Putamen (tissue), 1 donor: ENCODE data around the gene MUC6.

Experiments
- DNase-seq: peaks from one replicate; pipeline ENCODE4 v3.0.0-alpha.2; 2016; ENCODE audit warnings: low spot score

MUC6 gene

GRCh38 chr11:1036931-1037330 lies 413 bp upstream of the MUC6 start:
- no peak for DNase-seq

GRCh38 chr11:1035577-1036283 lies 788 bp downstream of the MUC6 start:
- no peak for DNase-seq

GRCh38 chr11:1034456-1035295 lies 1.8 kb downstream of the MUC6 start:
- DNase-seq: no peak

GRCh38 chr11:1034001-1034400 lies 2.5 kb downstream of the MUC6 start:
- no peak for DNase-seq

- no peak for DNase-seq
These were observed 3.3 kb downstream of the MUC6 start for GRCh38 chr11:1033016-1033798.

GRCh38 chr11:1032310-1032891 lies 4.1 kb downstream of the MUC6 start:
- DNase-seq: no peak

- DNase-seq: no peak
These were observed 5.2 kb downstream of the MUC6 start for GRCh38 chr11:1031121-1031899.

- DNase-seq: no peak
These were observed 6.0 kb downstream of the MUC6 start for GRCh38 chr11:1030556-1030955.

- DNase-seq: no peak
These were observed 6.4 kb downstream of the MUC6 start for GRCh38 chr11:1030086-1030485.

GRCh38 chr11:1029654-1030053 lies 6.9 kb downstream of the MUC6 start:
- DNase-seq: no peak

GRCh38 chr11:1029051-1029450 lies 7.5 kb downstream of the MUC6 start:
- no peak for DNase-seq

- DNase-seq: no peak
These were observed 7.9 kb downstream of the MUC6 start for GRCh38 chr11:1028616-1029015.

GRCh38 chr11:1028291-1028540 lies 8.3 kb downstream of the MUC6 start:
- no peak for DNase-seq

GRCh38 chr11:1027483-1028290 lies 8.8 kb downstream of the MUC6 start:
- no peak for DNase-seq

- no peak for DNase-seq
These were observed 9.7 kb downstream of the MUC6 start for GRCh38 chr11:1026641-1027482.

GRCh38 chr11:1026163-1026450 lies 10.4 kb downstream of the MUC6 start:
- DNase-seq: no peak

- DNase-seq: no peak
These were observed 10.9 kb downstream of the MUC6 start for GRCh38 chr11:1025410-1026162.

GRCh38 chr11:1024597-1025409 lies 11.7 kb downstream of the MUC6 start:
- DNase-seq: no peak
